Fibroblast of villous mesenchyme (primary cell): ENCODE results near the gene SGK1. TPM values are rescaled to one million over a fixed set of nuclear protein-coding genes. Genes with fewer than 3 reads are reported as not detected.

Experiments
- DNase-seq: peaks from one replicate; pipeline ENCODE4 v3.0.0-alpha.2; 2010; ENCODE audit warnings: low read depth
- H3K4me3 ChIP-seq: 2 replicates; pipeline ENCODE4 v1.5.1; 2011; ENCODE audit warnings: low read depth, mild to moderate bottlenecking, low read length
- small RNA-seq: library from RNA; depleted of rRNA; stranded (forward); fragments of <200 nt; gene quantifications from one replicate; pipeline ENCODE3, GENCODE V24; 2012
- total RNA-seq: library from RNA; depleted of rRNA; stranded (reverse); fragments of >200 nt; gene quantifications from 2 replicates; pipeline ENCODE4 v1.2.3, GENCODE V29; 2012
- TF ChIP-seq, protein P1 (sequence below): IDR thresholded peaks from 2 replicates; pipeline ENCODE4 v1.5.1; 2012; ENCODE audit warnings: low read depth, mild to moderate bottlenecking, low read length; ENCODE audit not compliant: insufficient read depth

SGK1 gene
- total RNA-seq, 1 donor, result 244 TPM

DNA sequence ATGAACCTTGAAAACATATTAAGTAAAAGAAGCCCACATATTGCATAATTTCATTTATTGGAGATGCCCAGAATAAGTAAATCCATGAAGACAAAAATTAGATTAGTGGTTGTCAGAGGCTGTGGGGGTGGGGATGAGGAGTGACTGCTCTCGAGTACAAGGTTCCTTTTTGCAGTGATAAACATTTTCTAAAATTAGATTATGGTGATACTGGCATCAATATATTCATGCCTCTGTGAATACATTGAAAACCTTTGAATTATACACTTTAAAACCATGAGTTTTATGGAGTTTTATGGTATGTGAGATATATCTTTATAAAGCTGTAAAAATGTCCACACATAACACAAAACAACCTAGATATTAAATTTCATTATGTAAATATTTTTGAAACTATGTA lies 189.8 kb downstream of the SGK1 start:
- H3K4me3 ChIP-seq, result no peak overlapping the region
- no peak for DNase-seq
- TF ChIP-seq, protein P1, sequence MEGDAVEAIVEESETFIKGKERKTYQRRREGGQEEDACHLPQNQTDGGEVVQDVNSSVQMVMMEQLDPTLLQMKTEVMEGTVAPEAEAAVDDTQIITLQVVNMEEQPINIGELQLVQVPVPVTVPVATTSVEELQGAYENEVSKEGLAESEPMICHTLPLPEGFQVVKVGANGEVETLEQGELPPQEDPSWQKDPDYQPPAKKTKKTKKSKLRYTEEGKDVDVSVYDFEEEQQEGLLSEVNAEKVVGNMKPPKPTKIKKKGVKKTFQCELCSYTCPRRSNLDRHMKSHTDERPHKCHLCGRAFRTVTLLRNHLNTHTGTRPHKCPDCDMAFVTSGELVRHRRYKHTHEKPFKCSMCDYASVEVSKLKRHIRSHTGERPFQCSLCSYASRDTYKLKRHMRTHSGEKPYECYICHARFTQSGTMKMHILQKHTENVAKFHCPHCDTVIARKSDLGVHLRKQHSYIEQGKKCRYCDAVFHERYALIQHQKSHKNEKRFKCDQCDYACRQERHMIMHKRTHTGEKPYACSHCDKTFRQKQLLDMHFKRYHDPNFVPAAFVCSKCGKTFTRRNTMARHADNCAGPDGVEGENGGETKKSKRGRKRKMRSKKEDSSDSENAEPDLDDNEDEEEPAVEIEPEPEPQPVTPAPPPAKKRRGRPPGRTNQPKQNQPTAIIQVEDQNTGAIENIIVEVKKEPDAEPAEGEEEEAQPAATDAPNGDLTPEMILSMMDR, result no peak

DNA sequence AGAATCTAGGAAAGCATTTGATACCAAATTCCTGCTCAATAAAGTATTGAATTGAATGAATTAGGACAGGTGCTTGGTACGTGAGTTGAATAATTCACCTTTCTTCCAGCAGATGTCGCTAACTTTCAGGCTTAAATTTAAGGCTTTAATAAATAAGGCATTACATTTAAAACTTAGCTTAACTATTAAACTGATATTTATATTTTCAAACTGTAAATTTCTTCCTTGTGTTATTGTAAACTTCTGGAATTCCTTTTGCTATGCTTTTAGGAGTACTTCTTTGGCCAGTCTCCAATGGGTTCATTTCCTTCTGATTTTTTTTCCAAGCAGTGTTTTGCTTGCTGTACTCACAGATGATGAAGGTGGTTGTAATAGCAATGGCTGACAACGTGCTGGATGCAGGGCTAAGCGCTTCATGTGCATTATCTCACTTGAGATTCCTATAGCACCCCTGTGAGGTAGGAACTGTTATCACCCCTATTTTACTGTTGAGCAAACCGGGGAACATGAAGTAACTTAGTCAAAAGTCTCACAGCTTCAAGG lies 194.2 kb downstream of the SGK1 start:
- DNase-seq, result peak; percentile 72
- TF ChIP-seq, protein P1, result peak; percentile 59
- H3K4me3 ChIP-seq, result no peak overlapping the region

DNA sequence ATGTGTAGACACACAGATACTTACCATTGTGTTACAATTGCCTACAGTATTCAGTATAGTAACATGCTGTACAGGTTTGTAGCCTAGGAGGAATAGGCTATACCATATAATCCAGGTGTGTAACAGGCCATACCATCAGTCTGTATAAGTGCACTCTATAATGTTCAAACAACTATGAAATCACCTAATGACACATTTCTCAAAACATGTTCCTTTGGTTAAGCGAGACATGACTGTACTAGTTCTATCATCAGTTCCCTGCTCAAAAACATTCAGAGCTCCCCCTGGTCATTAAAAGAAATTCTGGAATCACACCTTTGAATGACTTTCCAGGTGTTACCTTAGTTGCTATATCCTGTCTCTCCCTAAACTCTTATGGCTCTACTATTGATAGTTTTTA lies 195.1 kb downstream of the SGK1 start:
- TF ChIP-seq, protein P1, result no peak
- DNase-seq, result no peak
- no peak overlapping the region for H3K4me3 ChIP-seq

DNA sequence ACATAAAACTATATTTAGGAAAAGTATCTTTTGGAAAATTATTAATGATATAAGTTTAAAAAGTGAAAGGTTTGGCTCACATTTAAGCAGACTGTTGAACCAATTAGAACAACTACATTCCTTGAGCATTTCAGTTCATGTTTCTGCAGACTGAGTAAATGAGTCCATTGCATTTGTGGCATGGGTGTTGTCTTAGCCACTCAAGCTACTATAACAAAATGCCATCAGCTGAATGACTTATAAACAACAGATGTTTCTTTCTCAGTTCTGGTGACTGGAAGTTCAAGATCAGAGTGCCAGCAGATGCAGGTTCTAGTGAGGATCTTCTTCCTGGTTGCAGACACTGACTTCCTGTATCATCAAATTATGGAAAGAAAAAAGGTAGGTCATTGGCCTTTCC lies 198.4 kb downstream of the SGK1 start:
- H3K4me3 ChIP-seq, result no peak overlapping the region
- DNase-seq, result no peak
- TF ChIP-seq, protein P1, result no peak

Small RNA genes lying within 50 kb of the gene (small RNA-seq; reads per million reads assigned to genes)
- not detected for gene RF00019
- not detected for gene RN7SL408P
- not detected for gene RNA5SP218
- gene RPS29P32, result not detected
